ENCODE results near the gene FMN2.

DNA sequence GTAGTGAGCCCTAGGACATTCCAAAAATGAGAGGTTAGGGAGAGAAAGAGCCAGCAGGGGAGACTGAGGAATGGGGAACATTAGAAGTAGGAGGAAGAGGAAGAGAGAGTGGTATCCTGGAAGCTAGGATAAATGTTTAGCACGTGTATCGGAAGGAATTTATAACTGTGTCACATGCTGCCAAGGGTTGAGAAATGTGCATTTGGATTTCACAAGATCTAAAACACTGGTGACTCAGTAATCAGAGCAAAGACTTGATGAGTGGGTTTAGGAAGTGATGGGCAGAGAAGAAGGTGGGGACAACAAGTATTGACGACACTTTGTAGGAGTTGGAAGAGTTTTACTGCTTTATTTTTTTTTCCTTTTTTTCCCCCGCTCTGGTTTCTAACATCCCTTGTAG, 193.9 kb downstream of the FMN2 start:
- TF ChIP-seq, protein P1, sequence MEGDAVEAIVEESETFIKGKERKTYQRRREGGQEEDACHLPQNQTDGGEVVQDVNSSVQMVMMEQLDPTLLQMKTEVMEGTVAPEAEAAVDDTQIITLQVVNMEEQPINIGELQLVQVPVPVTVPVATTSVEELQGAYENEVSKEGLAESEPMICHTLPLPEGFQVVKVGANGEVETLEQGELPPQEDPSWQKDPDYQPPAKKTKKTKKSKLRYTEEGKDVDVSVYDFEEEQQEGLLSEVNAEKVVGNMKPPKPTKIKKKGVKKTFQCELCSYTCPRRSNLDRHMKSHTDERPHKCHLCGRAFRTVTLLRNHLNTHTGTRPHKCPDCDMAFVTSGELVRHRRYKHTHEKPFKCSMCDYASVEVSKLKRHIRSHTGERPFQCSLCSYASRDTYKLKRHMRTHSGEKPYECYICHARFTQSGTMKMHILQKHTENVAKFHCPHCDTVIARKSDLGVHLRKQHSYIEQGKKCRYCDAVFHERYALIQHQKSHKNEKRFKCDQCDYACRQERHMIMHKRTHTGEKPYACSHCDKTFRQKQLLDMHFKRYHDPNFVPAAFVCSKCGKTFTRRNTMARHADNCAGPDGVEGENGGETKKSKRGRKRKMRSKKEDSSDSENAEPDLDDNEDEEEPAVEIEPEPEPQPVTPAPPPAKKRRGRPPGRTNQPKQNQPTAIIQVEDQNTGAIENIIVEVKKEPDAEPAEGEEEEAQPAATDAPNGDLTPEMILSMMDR (conservative IDR thresholded peaks at IDR 0.05 in 1 of 2, IDR thresholded peaks at IDR 0.05 in 1 of 2; ENCODE audit: extremely low read depth in 1 of 2, insufficient read depth in 1 of 2, low read depth in 1 of 2, low read length in 2 of 2): no peak
- TF ChIP-seq EZH2 (IDR thresholded peaks at IDR 0.05; ENCODE audit: borderline replicate concordance, low read length): no peak
